Esophagus muscularis mucosa (tissue), 3 donors: ENCODE measurements around the gene EFR3B.

Experiments used
- CTCF ChIP-seq, 3 experiments: fragments of 200-600 bp in 2 of 3; fragments of 450-650 bp in 1 of 3; sonication (generic) in 2 of 3; IDR thresholded peaks; one replicate each; pipeline ENCODE4 v1.5.1; 2017 to 2019; ENCODE audit warnings: antibody characterized with exemption in 3 of 3, mild to moderate bottlenecking in 2 of 3, moderate library complexity in 1 of 3
- POLR2A ChIP-seq: fragments of 450-650 bp; IDR thresholded peaks from one replicate; pipeline ENCODE4 v1.6.1; 2017; ENCODE audit warnings: antibody characterized with exemption, moderate library complexity, mild to moderate bottlenecking, low read depth

- TF ChIP-seq POLR2A = no peak
- no peak for TF ChIP-seq CTCF (IDR thresholded peaks at IDR 0.05)
These were observed 156.7 kb downstream of the EFR3B start for GRCh38 chr2:25198576-25198975.
